Heart right ventricle (tissue), 16 donors: ENCODE results near the gene TPBGL. TPM values are rescaled to one million over a fixed set of nuclear protein-coding genes. Genes with fewer than 3 reads are reported as not detected.

Experiments used
- ATAC-seq, 8 donors: fragments of 200-7000 bp; cut with Tn5 transposase; one replicate each; pipeline ENCODE4 v1.9.1; 2020; ENCODE audit warnings: mild to moderate bottlenecking in 8 of 8, moderate library complexity in 8 of 8, moderate number of reproducible peaks in 1 of 8
- DNase-seq, 2 donors: peaks; one replicate each; pipeline ENCODE4 v3.0.0-alpha.2; 2020
- H3K27ac ChIP-seq, 10 donors: fragments of 200-600 bp; sonication (generic) in 2 of 10; one replicate each; pipeline versions ENCODE4 v1.5.0 to v1.8.0; 2020 to 2022; ENCODE audit warnings: mild to moderate bottlenecking in 3 of 10
- H3K27me3 ChIP-seq, 7 donors: fragments of 200-600 bp; one replicate each; pipeline ENCODE4 v1.8.0; 2021 to 2022; ENCODE audit warnings: mild to moderate bottlenecking in 2 of 7
- H3K36me3 ChIP-seq, 9 donors: fragments of 200-600 bp; sonication (generic) in 1 of 9; one replicate each; pipeline versions ENCODE4 v1.5.0 to v1.8.0; 2020 to 2022; ENCODE audit warnings: mild to moderate bottlenecking in 2 of 9
- H3K4me1 ChIP-seq, 9 donors: fragments of 200-600 bp; sonication (generic) in 1 of 9; one replicate each; pipeline versions ENCODE4 v1.5.0 to v1.8.0; 2020 to 2022; ENCODE audit warnings: mild to moderate bottlenecking in 4 of 9
- H3K4me3 ChIP-seq, 10 donors: fragments of 200-600 bp; sonication (generic) in 2 of 10; one replicate each; pipeline versions ENCODE4 v1.5.0 to v1.8.0; 2020 to 2022; ENCODE audit warnings: mild to moderate bottlenecking in 7 of 10, moderate library complexity in 2 of 10
- H3K9me3 ChIP-seq, 11 donors: fragments of 200-600 bp in 10 of 11; sonication (generic) in 2 of 11; one replicate each; pipeline versions ENCODE4 v1.5.0 to v1.8.0; 2013 to 2022; ENCODE audit warnings: mild to moderate bottlenecking in 2 of 11, control low read depth in 1 of 11, moderate library complexity in 1 of 11
- WGBS, 2 donors: extraction: QIAGEN DNeasy Blood & Tissue Kit; methylation state at CpG; one replicate each; pipeline ENCODE4 v1.1.7; 2013; ENCODE audit warnings: inconsistent platforms in 1 of 2; 5-methylcytosine and 5-hydroxymethylcytosine counted together
- intact Hi-C, 10 donors: fragments of 100-400 bp; cut with DNase I; formaldehyde crosslinking; loops; one replicate each; pipeline versions ENCODE4 v1.11.1 to v1.14.2; 2022
- polyA plus RNA-seq, 2 donors: library from polyadenylated mRNA; stranded (reverse); fragments of 200-250 nt; gene quantifications; one replicate each; pipeline ENCODE4 v1.2.3, GENCODE V29; 2013
- total RNA-seq, 10 donors: library from RNA; stranded (reverse); fragmentation: NEBNext Ultra II Directional in 3 of 10; extraction: Animal tissue kit (Norgen Biotek cat#: 25700) in 3 of 10; gene quantifications; one replicate each; pipeline versions ENCODE4 v1.2.1 to v1.2.4, GENCODE V29; 2021 to 2023
- TF ChIP-seq, protein P1 (sequence below), 9 donors: fragments of 200-600 bp; sonication (generic) in 2 of 9; IDR thresholded peaks; one replicate each; pipeline versions ENCODE4 v1.5.0 to v1.8.0; 2021 to 2022; ENCODE audit warnings: antibody characterized with exemption in 9 of 9, mild to moderate bottlenecking in 5 of 9, moderate library complexity in 1 of 9
- donor health status: Arrhythmogenic right ventricular cardiomyopathy.
- donor health status: ischemic (EF 13 %, LVEDD 7.1; RV severe dilation, severe dysfunction).
- donor health status: healthy with polysubstance abuse.
- donor health status: DM: no; HTN: yes; CAD: no.
- donor health status: DM: no; HTN: no; CAD: no.
- donor health status: ischemic (EF 25% LVEDD 6.9; RV normal size, moderate dysfunction).
- donor health status: ischemic (EF 25% LVEDD 5.7; RV mildly dilated, moderate dysfunction).
- donor health status: healthy.
- donor health status: DM: yes; HTN: yes; CAD: no.
- donor health status: Ischemic cardiomyopathy.
- donor health status: ischemic (EF 35%, LVEDD 5.7; RV mildly dilated, moderate dysfunction).
- donor health status: nonischemic (EF 11% LVEDD 7.7; RV severe dilation, severe dysfunction).
- donor health status: DM: yes; HTN: yes; CAD: no.
- donor health status: PGD.
- donor health status: ischemic (EF 29% LVEDD 5.4; RV normal size, mild dysfunction).
- donor health status: nonischemic (EF 23%, LVEDD 6.1; RV moderate dilation, normal function).

The TPBGL gene
- total and polyA plus RNA-seq, 12 donors = 0.07 to 0.37 (median 0.16) TPM; not detected in 5

DNA sequence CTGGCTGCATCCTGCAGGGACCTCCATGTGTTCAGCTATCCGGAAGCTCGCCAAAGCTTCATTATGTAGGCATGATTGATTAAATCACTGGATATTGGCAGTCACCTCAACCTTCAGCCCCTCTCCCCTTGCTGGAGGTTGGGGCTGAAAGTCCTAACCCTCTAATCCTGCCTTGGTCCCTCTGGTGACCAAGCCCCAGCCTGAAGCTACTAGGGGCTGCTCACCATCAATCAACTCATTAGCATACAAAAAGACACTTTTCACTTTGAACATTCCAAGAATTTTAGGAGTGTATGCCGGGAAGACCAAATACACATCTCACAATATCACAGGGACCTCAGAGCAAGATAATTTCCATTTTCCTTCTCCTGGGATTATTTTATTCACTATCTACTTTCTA is 38.8 kb upstream of the TPBGL start:
- DNase-seq (no peak), ATAC-seq (no peak)
- H3K27me3 ChIP-seq = no peaks in the 10 kb centered on the region
- intact Hi-C loops = no loop called here
- peaks cover 0 to 19% (median 10%) of the 10 kb centered on the region in 9 donors for H3K4me1 ChIP-seq
- H3K36me3 ChIP-seq = peaks cover 0 to 75% (median 0%) of the 10 kb centered on the region in 9 donors
- no peak overlapping the region for H3K4me3 ChIP-seq
- WGBS, 2 donors = 77 to 80% methylated on average over 3 of the region's 3 CpGs
- no peaks in the 10 kb centered on the region for H3K9me3 ChIP-seq
- H3K27ac ChIP-seq = no peak overlapping the region
- TF ChIP-seq, protein P1, sequence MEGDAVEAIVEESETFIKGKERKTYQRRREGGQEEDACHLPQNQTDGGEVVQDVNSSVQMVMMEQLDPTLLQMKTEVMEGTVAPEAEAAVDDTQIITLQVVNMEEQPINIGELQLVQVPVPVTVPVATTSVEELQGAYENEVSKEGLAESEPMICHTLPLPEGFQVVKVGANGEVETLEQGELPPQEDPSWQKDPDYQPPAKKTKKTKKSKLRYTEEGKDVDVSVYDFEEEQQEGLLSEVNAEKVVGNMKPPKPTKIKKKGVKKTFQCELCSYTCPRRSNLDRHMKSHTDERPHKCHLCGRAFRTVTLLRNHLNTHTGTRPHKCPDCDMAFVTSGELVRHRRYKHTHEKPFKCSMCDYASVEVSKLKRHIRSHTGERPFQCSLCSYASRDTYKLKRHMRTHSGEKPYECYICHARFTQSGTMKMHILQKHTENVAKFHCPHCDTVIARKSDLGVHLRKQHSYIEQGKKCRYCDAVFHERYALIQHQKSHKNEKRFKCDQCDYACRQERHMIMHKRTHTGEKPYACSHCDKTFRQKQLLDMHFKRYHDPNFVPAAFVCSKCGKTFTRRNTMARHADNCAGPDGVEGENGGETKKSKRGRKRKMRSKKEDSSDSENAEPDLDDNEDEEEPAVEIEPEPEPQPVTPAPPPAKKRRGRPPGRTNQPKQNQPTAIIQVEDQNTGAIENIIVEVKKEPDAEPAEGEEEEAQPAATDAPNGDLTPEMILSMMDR (IDR thresholded peaks at IDR 0.05) = no peak

DNA sequence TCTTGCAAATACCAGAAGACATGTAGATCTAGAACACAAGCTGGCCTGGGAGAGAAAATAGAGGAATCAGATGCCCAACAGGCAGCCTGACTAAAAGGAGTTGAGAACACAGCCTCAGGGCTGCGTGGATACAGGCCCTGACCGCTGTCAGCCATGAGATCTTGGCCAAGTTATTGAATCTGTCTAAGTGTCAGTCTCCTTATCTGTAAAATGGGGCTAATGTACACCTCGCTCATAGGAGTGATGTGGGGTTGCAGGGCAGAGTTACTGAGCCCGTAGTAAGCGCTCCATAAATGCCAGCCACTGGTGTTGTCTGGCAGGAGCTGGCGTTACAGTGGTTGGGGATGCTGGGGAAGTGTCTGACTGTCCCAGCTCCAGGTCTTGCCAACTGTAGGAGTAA is 38.4 kb upstream of the TPBGL start:
- no peaks in the 10 kb centered on the region for H3K9me3 ChIP-seq
- peaks cover 0 to 70% (median 0%) of the 10 kb centered on the region in 9 donors for H3K36me3 ChIP-seq
- no peaks in the 10 kb centered on the region for H3K27me3 ChIP-seq
- no peak for ATAC-seq
- TF ChIP-seq, protein P1 (IDR thresholded peaks at IDR 0.05) = no peak
- H3K4me1 ChIP-seq = peaks cover 0 to 19% (median 10%) of the 10 kb centered on the region in 9 donors
- no peak for DNase-seq
- intact Hi-C loops = no loop called here
- WGBS, 2 donors = 93 to 97% methylated on average over 6 of the region's 6 CpGs
- H3K4me3 ChIP-seq = no peak overlapping the region
- H3K27ac ChIP-seq = no peak overlapping the region

DNA sequence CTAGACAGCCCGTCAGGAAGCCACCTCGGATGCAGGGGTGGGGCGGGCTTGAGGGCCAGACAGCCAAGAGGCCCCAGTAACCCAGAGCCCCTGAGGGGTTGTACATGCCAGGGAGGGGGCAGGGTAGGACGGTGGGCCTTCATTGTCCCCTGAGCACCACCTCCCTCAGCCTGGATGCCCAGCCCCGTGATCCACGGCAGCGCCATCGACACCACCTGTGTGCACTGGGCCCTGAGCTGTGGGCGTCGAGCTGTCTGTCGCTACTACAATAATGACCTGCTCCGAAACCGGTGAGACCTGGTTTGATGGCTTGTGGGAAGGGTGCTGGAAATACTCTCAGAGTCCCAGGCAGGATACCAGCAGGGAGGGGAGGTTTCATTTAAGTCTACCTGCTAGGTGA is 37.4 kb upstream of the TPBGL start:
- 90 to 92% methylated on average over 13 of the region's 13 CpGs for WGBS, 2 donors
- ATAC-seq (no peak), DNase-seq (no peak)
- intact Hi-C loops = no loop called here
- H3K27ac ChIP-seq = no peak overlapping the region
- no peaks in the 10 kb centered on the region for H3K9me3 ChIP-seq
- H3K27me3 ChIP-seq = no peaks in the 10 kb centered on the region
- peaks cover 0 to 19% (median 10%) of the 10 kb centered on the region in 9 donors for H3K4me1 ChIP-seq
- peaks cover 0 to 61% (median 0%) of the 10 kb centered on the region in 9 donors for H3K36me3 ChIP-seq
- no peak overlapping the region for H3K4me3 ChIP-seq
- TF ChIP-seq, protein P1 (IDR thresholded peaks at IDR 0.05) = no peak

DNA sequence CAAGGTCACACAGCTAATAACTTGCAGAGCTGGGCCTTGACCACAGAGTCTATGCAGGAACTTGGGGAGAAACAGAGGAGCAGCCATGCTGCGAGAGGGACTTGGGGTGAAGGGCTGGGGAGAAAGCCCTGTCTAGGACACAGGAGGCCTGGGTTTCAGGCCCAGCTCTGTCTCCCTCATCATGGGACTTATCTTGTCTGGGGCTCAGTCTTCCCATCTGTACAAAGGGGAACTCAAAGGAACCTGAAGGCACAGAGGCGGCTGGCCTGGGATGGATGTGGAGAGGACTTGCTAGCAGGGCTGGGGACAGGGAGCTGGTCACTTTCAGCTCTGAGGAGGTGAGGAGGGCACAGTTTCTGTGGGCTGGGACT is 36.9 kb upstream of the TPBGL start:
- WGBS, 2 donors = 93 to 96% methylated on average over 2 of the region's 2 CpGs
- Histone ChIP-seq H3K27ac (no peak overlapping the region), H3K27me3 (no peaks in the 10 kb centered on the region), H3K4me3 (no peak overlapping the region), H3K4me1 (peaks cover 0 to 19% (median 10%) of the 10 kb centered on the region in 9 donors), H3K36me3 (peaks cover 0 to 56% (median 0%) of the 10 kb centered on the region in 9 donors), H3K9me3 (no peaks in the 10 kb centered on the region)
- no peak for ATAC-seq
- no peak for DNase-seq
- TF ChIP-seq, protein P1 (IDR thresholded peaks at IDR 0.05) = no peak
- intact Hi-C loops = loop anchor here in 3 of 10 donors (2.0 kb wide), 4 partner anchors 53 to 63 kb away; partner anchors contain the start of gene SLCO2B1 (in 1 of the 3)
